ENCODE results near the gene PERM1.
"Not testable (repeated sequence)": the region's sequence is repeated elsewhere in the genome, so short reads cannot be mapped to it uniquely, and the experiment has no call there.

Gene PERM1

DNA sequence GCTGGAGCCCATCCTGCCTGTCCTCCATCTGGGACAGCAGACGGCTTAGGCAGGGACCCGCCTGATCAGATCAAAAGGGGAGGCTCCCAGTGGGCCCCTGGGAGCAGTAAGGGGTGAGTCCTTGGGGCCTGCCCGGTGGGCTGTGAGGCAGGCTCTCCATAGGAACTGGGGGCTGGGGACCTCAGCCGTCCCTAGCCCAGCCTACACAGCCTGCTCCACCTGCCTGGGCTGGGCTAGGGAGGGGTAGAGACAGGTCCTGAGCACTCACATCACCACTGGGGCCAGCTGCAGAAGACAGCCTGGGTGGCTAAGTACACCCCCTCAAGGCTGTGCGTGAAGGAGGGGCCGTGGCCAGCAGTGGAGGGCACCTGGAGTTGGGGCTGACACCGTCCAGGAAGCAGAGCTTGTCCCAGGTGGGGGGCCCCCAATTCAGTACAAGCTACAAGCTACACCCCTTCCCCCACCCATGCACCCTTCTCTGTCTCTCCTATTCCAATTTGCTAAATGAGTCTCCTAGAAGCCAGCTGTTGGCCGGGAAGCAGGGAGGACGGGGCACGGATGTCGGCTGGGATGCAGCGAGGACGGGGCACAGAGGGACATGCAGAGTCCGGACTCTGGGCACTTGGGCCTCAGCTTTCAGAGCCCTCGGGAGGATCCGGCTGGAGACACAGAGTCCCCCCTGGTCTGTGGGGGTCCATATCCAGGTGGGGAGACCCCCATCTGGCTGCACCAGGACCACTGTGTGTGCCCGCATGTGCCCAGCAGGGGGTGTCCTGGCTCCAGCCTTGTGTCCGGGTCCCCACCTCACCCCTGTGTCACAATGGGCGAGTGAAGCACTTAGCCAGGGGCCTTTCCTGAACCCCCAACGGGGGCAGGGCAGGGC is 33.1 kb upstream of the PERM1 start:
- FAIRE-seq (no peak), DNase-seq (ENCODE audit: low spot score) (no peak)

DNA sequence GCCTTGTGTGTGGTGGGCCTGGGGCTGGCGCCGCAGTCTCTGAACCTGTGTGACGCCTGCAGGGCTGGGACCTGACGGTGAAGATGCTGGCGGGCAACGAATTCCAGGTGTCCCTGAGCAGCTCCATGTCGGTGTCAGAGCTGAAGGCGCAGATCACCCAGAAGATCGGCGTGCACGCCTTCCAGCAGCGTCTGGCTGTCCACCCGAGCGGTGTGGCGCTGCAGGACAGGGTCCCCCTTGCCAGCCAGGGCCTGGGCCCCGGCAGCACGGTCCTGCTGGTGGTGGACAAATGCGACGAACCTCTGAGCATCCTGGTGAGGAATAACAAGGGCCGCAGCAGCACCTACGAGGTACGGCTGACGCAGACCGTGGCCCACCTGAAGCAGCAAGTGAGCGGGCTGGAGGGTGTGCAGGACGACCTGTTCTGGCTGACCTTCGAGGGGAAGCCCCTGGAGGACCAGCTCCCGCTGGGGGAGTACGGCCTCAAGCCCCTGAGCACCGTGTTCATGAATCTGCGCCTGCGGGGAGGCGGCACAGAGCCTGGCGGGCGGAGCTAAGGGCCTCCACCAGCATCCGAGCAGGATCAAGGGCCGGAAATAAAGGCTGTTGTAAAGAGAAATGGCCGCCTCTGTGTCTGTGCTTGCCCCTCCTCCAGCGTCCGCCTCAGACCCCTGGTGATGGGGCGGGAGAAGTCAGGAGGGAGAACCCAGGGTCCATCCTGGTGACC is 32.2 kb upstream of the PERM1 start:
- DNase-seq (ENCODE audit: low spot score) (no peak), FAIRE-seq (no peak)

DNA sequence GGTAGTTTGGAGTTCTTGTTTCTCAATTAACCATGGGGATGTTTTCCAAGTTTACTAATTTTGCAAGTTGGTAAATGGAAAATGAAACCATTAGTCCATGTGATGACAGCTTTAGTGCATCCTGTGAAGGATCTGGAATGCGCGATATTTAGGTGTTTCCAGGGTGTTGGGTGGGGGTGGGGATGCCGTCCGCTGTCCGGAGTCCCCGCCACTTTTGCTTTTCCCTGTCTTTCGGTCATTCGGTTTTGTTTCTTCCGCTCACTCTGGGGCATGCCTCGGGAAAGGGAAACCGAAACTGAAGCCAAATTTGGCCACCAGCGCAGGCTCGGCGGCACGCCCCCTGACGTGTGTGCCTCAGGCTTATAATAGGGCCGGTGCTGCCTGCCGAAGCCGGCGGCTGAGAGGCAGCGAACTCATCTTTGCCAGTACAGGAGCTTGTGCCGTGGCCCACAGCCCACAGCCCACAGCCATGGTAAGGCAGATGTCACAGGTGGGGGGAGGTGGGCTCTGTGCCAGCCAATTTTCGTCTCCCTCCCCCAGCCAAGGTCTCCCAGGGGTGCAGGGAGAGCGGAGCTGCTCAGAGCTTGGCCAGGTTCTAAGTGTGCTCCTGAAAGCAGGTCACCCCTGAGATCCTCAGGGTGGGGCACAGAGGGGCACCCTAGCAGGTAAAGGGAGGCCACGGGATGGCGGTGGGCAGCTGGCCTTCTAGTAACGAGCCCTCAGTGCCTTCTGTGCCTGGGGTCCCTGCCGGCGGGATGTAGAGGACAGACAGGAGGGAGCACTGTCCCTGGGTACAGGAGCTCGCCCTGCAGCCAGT is 31.4 kb upstream of the PERM1 start, which contains the start of gene ISG15:
Gene ISG15 (plus strand): TSS at position 393 of the 817 bp plus-strand sequence. CDS start 77 bp downstream, at position 470.
- peak; percentile 78 for DNase-seq (ENCODE audit: low spot score)
- peak; percentile 79 for FAIRE-seq

DNA sequence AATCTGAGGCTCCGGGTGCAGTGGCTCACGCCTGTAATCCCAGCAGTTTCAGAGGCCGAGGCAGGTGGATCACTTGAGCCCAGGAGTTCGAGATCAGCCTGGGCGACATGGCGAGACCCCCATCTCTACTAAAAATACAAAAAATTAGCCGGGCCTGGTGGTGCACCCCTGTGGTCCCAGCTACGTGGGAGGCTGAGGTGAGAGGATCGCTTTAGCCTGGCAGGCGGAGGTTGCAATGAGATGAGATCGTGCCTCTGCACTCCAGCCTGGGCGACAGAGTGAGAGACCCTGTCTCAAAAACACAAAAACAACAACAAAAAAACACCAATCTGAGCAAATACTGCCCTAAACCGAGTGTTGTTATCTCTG is 30.8 kb upstream of the PERM1 start:
- DNase-seq (ENCODE audit: low spot score); FAIRE-seq: not testable (repeated sequence)

DNA sequence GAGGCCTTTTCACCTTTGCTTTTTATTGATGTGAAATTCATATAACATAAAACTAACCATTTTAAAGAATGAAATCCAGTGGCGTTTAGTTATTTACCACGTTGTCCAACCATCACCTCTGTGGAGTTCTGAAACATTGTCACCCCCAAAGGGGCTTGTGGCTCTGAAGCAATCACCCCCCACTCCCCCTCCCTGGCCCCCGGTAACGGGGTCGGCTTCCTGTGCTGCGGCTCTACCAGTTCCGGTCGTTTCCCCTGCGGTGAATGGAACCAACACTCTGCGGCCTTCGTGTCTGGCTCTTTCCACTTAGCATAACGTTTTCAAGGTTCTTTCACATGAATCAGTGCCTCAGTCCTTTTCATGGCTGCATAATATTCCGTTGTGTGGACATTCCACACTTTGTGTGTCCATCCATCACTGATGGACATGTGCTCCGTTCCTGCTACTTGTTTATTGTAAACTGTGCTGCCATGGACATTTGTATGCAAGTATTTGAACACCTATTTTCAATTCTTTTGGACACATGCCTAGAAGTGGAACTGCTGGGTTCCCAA is 29.6 kb upstream of the PERM1 start:
- FAIRE-seq: no peak
- DNase-seq (ENCODE audit: low spot score): no peak

DNA sequence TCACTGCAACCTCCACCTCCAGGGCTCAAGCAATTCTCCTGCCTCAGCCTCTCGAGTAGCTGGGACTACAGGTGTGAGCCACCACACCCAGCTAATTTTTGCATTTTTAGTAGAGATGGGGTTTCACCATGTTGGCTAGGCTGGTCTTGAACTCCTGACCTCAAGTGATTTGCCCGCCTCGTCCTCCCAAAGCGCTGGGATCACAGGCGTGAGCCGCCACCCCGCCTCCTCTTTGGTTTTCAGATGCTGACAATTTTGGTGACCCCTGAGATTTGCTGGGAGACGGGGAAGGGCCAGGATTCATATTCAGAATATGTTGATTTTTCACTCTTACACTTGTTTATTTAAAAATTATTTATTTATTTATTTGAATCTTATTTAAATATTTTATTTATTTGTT is 28.2 kb upstream of the PERM1 start:
- not testable (repeated sequence) for DNase-seq (ENCODE audit: low spot score); FAIRE-seq

DNA sequence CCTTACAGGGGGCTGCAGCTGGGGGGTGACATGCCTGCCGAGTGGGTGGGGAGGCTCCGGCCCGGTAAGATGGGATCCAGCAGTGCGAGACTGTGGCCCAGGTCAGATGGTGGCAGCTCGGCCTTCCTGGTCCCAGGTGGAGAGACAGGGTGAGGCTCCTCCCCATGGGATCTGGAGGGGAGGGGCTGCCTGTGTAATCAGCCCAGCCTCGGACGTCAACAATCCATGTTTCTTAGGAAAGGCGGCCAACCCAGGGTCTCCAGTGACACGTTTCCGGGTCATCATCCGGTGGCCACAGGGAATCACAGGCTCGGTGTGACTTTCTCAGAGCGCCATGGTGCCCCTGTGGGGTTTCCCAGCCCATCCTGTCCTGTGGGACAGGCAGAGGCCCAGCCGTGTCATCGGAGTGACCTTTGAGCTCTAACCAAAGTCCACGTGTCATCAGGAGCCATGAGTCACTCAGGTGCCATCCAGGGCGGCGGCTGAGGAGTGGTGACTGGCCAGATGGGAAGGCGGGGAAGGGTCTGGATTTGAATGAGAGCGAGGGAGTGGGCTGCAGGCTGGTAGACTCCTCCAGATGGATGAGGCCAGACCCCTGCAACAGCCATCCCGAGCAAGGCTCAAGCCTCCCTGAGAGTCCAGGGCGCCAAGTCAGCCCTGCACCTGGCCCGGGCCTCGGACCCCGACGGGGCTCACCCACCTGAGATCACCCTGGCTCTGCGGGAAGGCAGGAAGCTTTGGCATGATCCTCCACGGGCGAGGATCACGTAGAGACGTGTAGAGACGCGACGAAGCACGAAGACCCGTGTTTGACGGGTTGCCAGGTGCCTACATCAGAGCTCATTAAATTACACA is 24.6 kb upstream of the PERM1 start:
- DNase-seq (ENCODE audit: low spot score) (peak; percentile 66), FAIRE-seq (no peak)

DNA sequence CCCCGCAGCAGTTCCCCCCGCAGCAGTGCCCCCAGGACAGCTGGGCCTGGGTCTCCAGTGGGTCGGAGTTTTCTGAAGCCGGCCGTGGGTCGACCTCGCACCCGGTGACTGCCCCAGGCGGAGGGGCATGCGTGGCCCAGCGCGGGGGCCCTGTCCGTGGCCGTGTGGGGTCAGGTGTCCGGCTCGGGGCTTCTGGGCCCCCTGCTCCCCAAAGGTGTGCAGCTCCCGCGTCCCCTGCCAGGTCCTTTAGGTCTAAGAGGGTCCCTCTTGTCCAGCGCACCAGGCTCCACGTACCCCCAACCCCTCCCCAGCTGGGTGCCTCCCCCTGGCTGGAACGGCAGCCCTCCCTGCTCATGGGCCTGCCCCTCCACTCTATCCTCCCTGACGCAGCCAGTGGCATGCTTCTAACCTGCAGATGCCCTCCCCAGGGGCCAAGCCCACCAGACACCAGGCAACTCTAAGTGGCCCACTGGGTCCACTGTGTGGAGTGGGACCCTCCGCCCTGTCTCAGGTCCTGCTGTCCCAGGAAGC is 23.9 kb upstream of the PERM1 start:
- no peak for DNase-seq (ENCODE audit: low spot score)

DNA sequence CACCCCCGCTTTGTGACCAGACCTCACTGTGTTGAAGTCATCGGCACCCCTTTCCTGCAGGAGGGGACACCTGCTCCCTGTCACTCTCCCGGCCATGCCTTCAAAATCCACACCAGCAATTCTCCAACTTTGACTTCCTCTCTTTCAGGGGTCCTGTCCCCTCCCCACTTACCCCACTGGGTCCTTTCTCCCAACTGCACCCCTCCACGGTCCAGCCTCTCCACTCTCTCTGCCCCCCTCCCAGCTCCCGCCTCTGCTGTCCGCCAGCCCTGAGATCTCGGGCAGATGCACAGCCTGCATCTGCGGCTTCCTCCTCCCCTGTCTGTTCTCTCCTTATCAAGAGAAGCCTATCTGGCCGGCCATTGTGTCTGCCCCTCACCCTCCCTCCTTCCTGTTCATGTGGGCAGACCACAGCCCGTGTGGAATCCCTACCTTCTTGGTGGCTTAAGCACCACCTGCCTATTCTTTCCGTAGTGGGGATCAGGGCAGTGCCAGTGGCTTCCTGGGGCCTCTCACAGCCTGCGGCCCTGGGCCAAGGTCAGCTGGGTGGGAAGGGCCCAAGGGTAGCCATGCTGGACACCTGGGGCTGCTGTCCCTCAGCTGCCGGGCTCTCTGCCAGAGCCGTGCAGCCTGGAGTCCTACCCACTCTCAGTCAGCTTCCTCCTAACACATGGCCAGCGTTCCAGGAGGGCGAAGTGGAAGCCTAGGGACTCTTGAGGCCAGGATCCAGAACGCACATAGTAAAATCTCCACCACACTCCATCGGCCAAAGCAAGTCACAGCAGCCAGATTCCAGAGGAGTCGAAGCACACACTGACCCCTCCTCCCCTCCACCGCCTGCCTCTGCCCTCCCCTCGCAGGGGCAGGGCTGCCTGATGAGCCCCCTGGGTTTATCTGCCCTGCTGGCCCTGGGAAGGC is 23.1 kb upstream of the PERM1 start:
- DNase-seq (ENCODE audit: low spot score): peak; percentile 56
- peak; percentile 40 for FAIRE-seq

More for the DNA sequence above, 23.9 kb upstream of the PERM1 start:
- FAIRE-seq: no peak

DNA sequence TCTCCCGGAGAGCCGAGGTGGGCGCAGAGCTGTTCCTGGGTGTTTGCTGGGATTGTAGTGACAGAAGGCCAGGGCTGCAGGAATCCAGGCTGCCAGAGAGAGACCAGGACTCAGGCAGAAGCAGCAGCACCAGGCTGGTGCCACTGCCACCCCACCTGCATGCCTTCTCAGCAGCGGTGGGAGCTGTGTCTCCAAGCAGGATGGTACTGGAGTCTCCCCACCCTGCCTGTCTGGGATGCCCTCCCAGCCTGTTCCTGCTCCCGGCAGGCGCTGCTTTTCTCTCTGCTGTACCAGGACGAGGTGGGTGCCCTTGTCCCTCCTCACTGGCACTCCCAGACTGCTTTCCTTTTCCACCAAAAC is 22.5 kb upstream of the PERM1 start:
- FAIRE-seq: no peak
- no peak for DNase-seq (ENCODE audit: low spot score)

DNA sequence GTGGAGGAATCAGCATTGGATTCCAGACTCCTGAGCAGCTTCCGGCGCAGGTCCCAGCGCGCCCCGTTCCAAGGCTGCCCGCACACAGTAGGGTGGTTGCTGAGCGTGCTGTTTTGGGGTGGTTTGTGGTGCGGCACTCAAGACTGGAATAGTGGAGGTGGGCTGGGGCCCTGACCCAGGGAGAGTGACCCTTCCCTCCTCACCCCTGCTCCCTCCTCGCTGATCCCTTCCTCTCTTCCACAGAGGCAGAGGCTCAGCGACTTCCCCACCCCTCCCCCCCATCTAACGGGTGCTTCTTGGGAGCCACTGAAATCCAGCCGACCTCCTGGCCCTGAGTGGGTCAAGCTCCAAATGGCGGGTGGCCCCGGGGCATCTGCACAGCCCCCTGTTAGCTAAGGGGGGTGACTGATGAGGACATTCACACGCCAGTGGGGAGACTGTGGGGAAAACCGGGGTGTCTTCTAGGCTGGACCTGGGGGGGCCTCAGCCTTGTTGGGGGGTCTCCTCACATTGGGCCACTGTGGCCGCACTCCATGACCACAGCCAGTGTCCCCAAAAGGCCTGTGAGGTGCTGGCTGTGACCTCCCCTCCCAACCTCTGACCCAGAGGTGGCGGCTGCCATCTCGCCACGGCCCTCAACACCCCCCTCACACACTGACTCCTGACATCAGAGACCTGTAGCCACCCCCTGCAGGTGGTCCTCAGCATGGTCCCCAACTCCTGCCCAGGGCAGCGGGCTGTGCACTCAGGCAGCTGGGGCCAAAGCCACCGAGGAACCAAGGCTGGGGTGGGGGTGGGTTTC is 21.9 kb upstream of the PERM1 start:
- FAIRE-seq (no peak), DNase-seq (ENCODE audit: low spot score) (no peak)

DNA sequence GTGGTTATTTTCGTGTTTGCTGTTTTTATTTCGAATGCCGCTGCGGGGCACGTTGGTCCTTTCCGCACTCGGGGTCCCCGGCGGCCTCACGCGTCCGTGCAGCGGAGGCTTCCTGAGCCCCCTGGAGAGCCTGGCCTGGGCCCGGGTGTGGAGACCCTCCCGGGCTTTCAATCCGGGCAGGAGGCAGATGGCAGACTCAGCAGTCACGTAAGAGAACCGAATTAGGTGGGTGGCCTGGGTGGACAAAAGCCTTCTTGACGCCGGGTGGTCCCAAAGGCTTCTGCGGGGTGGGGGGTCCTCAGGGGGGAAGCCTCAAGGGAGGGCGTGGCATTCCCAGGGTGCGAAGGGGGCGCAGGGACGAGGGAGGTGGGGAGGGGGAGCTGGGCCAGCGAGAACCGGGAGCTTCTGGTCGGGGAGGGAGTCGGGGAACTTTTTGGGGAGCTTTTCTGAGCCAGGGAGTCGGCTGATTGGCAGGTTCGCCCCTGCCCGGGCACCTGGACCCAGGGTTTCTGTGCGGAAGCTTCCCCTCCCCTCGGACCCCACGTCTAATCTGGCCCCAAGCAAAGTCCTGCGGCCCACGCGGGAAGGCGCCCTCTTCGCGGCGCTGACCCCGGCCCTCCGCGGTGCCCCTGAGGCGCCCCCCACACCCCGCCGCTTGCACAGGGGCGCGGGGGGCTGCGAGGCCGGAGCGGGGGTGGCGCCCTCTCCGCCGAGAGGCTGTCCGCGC is 19.3 kb upstream of the PERM1 start:
- no peak for DNase-seq (ENCODE audit: low spot score)

DNA sequence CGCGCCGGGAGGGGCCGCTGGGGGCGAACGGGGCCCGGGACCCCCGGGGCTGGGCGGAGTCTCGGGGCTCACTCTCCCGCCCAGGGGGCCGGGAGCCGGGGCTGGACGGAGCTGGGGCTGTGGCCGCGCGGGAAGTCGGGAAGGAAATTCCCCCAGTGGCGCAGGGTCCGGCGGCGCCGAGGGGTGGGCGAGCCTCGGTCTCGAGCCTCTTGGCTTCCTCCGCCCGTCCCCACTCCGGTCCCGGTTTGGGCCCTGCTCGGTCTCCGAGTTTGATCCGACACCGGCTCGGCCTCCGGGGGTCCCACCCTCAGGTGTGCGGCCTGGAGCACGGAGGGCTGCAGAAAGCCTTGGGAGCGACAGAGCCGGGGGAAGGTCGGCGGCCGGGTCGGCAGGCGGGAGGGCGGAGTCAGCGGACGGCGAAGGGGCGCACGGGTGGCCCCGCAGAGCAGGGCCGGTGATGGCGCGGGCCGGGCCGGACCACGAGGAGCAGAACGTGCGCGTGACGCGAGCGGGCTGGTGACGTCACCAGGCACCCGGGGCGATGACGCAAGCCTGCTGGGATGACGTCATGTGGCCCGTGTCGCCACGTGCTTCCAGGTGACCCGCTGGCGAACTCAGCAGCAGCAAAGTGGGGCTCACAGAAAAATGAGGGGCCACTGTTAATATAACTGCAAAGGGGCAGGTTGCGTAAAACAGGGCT is 18.6 kb upstream of the PERM1 start:
- FAIRE-seq (no peak), DNase-seq (ENCODE audit: low spot score) (peak; percentile 81)

More for the DNA sequence above, 19.3 kb upstream of the PERM1 start:
- no peak for FAIRE-seq

DNA sequence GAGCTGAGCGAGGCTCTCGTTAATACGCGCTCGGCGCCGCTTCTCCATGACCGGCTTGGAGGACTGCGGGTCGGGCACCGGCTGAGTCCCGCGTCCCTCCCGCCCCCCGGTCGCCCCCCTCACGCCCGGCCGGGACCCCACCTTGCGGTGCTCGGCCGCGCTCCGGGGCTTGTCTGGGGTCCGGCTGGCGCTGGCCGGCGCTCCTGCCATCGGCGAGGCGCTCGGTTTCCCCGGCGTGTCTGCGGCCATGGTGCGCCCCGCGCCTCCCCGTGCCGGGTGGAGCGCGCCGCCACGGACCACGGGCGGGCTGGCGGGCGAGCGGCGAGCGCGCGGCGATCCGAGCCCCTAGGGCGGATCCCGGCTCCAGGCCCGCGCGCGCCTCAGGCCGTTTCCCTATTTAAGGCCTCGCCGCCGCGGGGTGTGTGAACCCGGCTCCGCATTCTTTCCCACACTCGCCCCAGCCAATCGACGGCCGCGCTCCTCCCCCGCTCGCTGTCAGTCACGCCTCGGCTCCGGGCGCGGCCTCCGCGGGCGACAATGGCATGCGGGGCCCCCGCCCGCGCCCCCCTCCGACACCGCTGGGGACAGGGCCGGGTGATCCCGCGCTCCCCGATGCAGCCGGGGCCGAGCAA is 17.9 kb upstream of the PERM1 start, which contains the start of gene HES4:
Gene HES4 (minus strand): TSS at position 373 of the 632 bp plus-strand sequence. CDS start 124 bp downstream, at position 249.
- FAIRE-seq (no peak), DNase-seq (ENCODE audit: low spot score) (peak; percentile 87)

DNA sequence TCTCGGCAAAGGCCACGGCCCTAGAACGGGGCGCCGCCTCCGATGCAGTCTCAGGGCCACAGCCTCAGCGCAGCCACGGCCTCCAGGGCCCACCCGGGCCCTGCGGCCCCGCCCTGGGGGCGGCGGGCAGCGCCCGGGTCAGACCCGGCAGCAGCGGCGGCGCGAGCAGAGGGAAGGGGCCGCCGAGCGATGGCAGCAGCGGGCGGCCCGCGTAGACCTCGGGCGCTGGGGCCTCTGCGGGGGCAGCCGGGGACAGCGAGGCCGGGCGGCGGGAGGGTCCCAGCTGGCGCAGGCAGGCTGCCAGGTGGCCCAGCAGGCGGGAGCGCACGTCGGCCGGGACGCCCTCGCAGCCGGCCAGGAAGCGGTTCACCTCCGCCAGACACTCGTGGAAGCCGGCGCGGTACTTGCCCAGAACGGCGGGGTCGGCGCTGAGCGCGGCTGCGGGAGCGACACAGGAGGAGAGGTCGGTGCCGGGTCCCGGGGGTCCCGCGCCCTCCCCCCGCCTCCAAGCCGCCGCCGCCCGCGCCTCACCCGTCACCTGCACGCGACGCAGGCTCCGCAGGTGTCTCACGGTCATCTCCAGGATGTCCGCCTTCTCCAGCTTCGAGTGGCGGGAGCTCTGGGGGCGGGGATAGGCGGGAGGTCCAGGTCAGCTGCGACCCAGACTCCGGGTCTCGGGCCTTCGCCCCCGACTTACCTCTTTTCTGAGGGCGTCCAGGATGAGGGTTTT is 17.3 kb upstream of the PERM1 start:
- no peak for FAIRE-seq
- peak; percentile 18 for DNase-seq (ENCODE audit: low spot score)

DNA sequence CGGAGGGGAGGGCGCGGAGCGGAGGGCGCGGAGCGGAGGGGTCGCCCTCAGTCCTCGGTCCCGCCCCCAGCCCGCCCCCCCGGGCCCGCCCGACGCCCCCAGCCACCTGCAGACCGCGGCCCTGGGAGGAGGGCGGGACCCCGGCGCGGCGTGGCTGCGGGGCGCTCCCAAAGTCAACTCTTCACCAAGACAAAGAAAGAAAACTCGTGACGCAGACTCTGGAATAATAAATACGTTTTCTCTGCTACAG is 16.8 kb upstream of the PERM1 start:
- FAIRE-seq (no peak), DNase-seq (ENCODE audit: low spot score) (no peak)
